T-helper 1 cell (primary cell): ENCODE results near the gene ASCL5.
A peak's percentile ranks its signal among the peaks of the same experiment; 100 is the strongest.
"Not testable (repeated sequence)": the region's sequence is repeated elsewhere in the genome, so short reads cannot be mapped to it uniquely, and the experiment has no call there.

Experiments used
- DNase-seq, 5 donors: peaks; one replicate each; pipeline ENCODE4 v3.0.0-alpha.2; 2012 to 2020
- total RNA-seq, 4 donors: gene quantifications; one replicate each; lab custom pipeline; 2026; lab: John Stamatoyannopoulos, UW

Gene ASCL5
- 0.12 to 0.80 (median 0.50) reads per million in 4 donors for total RNA-seq

- no peak for DNase-seq
These were observed at the start of gene ASCL5 for GRCh38 chr1:201126832-201127754. TSS of gene ASCL5 (minus strand) at chr1:201127184. CDS start at chr1:201115372, 11,812 bp downstream.

- no peak for DNase-seq
These were observed 49.0 kb upstream of the ASCL5 start for GRCh38 chr1:201175820-201176500.

- no peak for DNase-seq
These were observed 46.8 kb upstream of the ASCL5 start for GRCh38 chr1:201173736-201174135.

- no peak for DNase-seq
These were observed 46.1 kb upstream of the ASCL5 start for GRCh38 chr1:201172999-201173610.

- DNase-seq: no peak
These were observed 45.3 kb upstream of the ASCL5 start for GRCh38 chr1:201172326-201172725.

GRCh38 chr1:201171063-201172036, 44.4 kb upstream of the ASCL5 start:
- peak in 4 of 5 donors; percentile 10 to 36 (median 18) for DNase-seq

- DNase-seq: peak; percentile 56 to 78 (median 66)
These were observed 43.6 kb upstream of the ASCL5 start for GRCh38 chr1:201170533-201171062.

GRCh38 chr1:201169971-201170532, 43.1 kb upstream of the ASCL5 start:
- DNase-seq: no peak

GRCh38 chr1:201169203-201169602, 42.2 kb upstream of the ASCL5 start:
- no peak for DNase-seq

- DNase-seq: no peak
These were observed 40.3 kb upstream of the ASCL5 start for GRCh38 chr1:201167041-201167991.

GRCh38 chr1:201164645-201165044, 37.7 kb upstream of the ASCL5 start:
- DNase-seq: no peak

GRCh38 chr1:201163707-201164106, 36.7 kb upstream of the ASCL5 start:
- DNase-seq: no peak

- not testable (repeated sequence) for DNase-seq
These were observed 36.1 kb upstream of the ASCL5 start for GRCh38 chr1:201163036-201163435.

GRCh38 chr1:201157949-201158348, 31.0 kb upstream of the ASCL5 start:
- DNase-seq: no peak

- DNase-seq: no peak
These were observed 29.8 kb upstream of the ASCL5 start for GRCh38 chr1:201156819-201157218.

GRCh38 chr1:201156346-201156745, 29.4 kb upstream of the ASCL5 start:
- DNase-seq: no peak

GRCh38 chr1:201155354-201155753, 28.4 kb upstream of the ASCL5 start:
- no peak for DNase-seq

GRCh38 chr1:201154389-201155165, 27.6 kb upstream of the ASCL5 start, which contains the start of gene TMEM9:
TSS of gene TMEM9 (minus strand) at chr1:201154474. CDS start at chr1:201153923, 551 bp downstream.
- peak; percentile 93 to 98 (median 95) for DNase-seq
